Activated naive CD8-positive, alpha-beta T cell treated with anti-CD3 and anti-CD28 coated beads for 36 hours (primary cell): ENCODE measurements around the gene DDX54. TPM values are rescaled to one million over a fixed set of nuclear protein-coding genes. Genes with fewer than 3 reads are reported as not detected.

ENCODE experiments used
- DNase-seq: peaks from one replicate; pipeline ENCODE4 v3.0.0; 2021
- H3K27ac Mint-ChIP-seq: one replicate; pipeline ENCODE4 v1.8.0; 2022; ENCODE audit warnings: mild to moderate bottlenecking, moderate library complexity, mixed read lengths
- H3K27me3 Mint-ChIP-seq: one replicate; pipeline ENCODE4 v1.8.0; 2022; ENCODE audit warnings: mild to moderate bottlenecking, mixed read lengths
- H3K36me3 Mint-ChIP-seq: one replicate; pipeline ENCODE4 v1.8.0; 2021; ENCODE audit warnings: mild to moderate bottlenecking, mixed read lengths
- H3K4me1 Mint-ChIP-seq: one replicate; pipeline ENCODE4 v1.8.0; 2021; ENCODE audit warnings: mixed read lengths
- H3K4me3 Mint-ChIP-seq: one replicate; pipeline ENCODE4 v1.8.0; 2022; ENCODE audit warnings: mild to moderate bottlenecking, moderate library complexity, mixed read lengths
- H3K9me3 Mint-ChIP-seq: one replicate; pipeline ENCODE4 v1.8.0; 2022; ENCODE audit warnings: mixed read lengths
- total RNA-seq, 2 experiments: library from RNA; stranded (reverse); gene quantifications; one replicate each; pipeline ENCODE4 v1.2.3, GENCODE V29; 2021

Gene DDX54
- total RNA-seq, 2 experiments from 2014 or later, result 136 to 145 TPM

DNA sequence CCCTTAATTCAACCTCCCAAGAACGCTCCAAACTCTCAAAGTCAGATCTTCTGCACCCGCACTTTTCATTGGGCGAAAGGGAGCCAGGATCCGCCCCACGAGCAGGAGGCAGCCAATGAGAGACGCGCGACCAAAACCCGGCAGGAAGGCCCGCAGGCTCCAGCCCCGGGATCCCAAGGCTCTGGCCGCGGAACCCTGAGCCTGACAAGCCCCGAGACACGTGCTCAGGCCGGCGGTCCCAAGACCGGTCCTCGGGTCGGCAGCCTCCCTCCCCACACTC lies 438 bp downstream of the DDX54 start:
- Mint-ChIP-seq H3K4me1 (peaks cover 38% of the 10 kb centered on the region), H3K4me3 (peak overlapping the region; percentile 95), H3K27me3 (no peaks in the 10 kb centered on the region), H3K36me3 (peaks cover 28% of the 10 kb centered on the region), H3K27ac (peak overlapping the region; percentile 97), H3K9me3 (no peaks in the 10 kb centered on the region)
- peak; percentile 90 for DNase-seq

DNA sequence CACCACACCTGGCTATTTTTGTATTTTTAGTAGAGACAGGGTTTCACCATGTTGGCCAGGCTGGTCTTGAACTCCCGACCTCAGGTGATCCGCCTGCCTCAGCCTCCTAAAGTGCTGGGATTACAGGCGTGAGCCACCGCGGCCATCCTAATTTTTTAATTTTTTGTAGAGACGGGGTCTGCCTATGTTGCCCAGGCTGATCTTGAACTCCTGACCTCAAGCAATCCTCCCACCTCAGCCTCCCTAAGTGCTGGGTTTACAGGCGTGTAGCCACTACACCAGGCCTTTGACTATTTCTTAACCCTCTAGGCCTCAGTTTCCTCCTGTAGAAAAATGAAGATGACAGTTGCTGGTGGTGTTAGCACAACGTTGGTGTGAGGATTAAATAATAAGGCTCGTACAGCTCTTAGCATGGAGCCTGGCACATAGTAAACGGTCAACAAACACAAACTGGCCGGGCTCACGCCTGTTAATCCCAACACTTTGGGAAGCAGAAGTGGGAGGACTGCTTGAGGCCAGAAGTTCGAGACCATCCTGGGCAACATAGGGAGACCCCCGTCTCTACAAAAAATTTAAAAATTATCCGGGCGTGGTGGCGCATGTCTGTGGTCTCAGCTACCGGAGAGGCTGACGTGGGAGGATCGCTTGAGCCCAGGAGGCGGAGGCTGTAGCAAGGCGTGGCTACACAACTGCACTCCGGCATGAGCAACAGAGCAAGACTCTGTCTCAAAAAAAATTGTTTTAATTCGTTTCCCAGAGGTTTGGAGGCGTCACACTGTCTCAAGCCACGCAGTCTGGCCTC lies 979 bp downstream of the DDX54 start:
- Mint-ChIP-seq H3K27ac (peak overlapping the region; percentile 97), H3K27me3 (no peaks in the 10 kb centered on the region)

DNA sequence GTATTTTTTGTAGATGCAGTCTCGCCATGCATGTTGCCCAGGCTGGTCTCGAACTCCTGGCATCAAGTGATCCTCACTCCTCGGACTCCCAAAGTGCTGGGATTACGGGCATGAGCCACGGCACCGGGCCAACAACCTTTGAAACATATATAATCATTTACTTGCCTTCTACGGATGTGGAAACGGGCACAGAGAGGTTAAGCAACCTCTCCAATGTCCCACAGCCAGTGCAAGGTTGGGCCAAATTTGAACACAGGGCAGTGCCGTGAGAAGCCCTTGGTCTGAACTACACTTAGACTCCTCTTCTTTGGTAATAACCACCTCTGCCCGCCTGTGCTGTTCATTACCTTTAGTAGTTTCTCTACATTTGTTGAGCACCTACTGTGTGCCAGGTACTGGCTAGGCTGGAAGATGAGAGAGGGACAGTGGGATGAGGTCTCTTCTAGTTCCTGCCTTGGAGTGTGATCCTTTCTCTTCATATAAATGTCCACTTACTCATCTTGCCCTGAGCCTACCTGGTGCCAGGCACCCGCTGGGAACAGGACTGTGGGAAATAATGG lies 2.2 kb downstream of the DDX54 start:
- Mint-ChIP-seq H3K27ac (no peak overlapping the region), H3K36me3 (peaks cover 34% of the 10 kb centered on the region), H3K4me1 (peaks cover 35% of the 10 kb centered on the region), H3K9me3 (no peaks in the 10 kb centered on the region), H3K27me3 (no peaks in the 10 kb centered on the region), H3K4me3 (peak overlapping the region; percentile 95)
- DNase-seq, result no peak

More for the DNA sequence above, 979 bp downstream of the DDX54 start:
- Mint-ChIP-seq H3K9me3 (no peaks in the 10 kb centered on the region), H3K36me3 (peaks cover 27% of the 10 kb centered on the region), H3K4me3 (peak overlapping the region; percentile 95), H3K4me1 (peaks cover 37% of the 10 kb centered on the region)
- DNase-seq, result no peak

DNA sequence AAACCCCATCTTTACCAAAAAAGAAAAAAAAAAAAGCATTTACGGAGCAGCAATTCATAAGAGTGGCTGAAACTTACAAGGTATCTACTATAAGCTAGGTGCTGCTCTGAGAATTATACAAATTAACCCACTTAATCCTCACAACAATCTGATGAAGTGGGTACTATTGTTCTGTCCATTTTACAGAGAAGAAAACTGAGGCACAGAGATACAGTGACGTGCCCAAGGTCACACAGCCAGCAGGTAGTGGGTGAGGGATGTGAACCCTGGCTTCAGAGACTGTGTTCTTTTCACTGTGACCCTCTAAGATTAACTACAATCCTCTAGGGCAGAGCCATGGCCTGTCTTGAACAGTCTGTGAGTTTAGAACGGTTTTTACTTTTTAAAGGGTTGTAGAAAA lies 3.3 kb downstream of the DDX54 start:
- Mint-ChIP-seq H3K4me3 (no peak overlapping the region), H3K27ac (no peak overlapping the region), H3K27me3 (no peaks in the 10 kb centered on the region), H3K36me3 (peaks cover 40% of the 10 kb centered on the region), H3K9me3 (no peaks in the 10 kb centered on the region), H3K4me1 (peaks cover 29% of the 10 kb centered on the region)
- DNase-seq, result no peak

DNA sequence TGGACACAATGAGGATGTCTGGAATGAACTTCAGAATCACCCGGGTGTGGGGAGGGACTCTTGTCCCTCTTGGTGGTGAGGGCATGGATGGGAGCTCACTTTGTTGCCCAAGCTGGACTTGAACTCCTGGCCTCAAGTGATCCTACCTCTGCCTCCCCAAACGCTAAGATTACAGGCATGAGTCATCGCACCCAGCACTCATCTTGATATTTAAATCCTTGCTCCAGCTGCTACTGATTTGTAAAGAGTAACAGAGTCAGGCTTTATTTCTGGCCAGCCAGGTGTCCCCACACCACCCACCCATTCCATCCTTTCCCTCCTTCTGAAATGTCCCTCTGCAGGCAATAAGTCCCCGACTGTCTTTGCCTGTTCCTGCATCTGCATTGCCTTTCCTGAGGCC lies 4.9 kb downstream of the DDX54 start:
- Mint-ChIP-seq H3K9me3 (no peaks in the 10 kb centered on the region), H3K36me3 (peaks cover 43% of the 10 kb centered on the region), H3K27me3 (no peaks in the 10 kb centered on the region), H3K4me1 (peaks cover 19% of the 10 kb centered on the region), H3K4me3 (no peak overlapping the region), H3K27ac (no peak overlapping the region)
- no peak for DNase-seq

DNA sequence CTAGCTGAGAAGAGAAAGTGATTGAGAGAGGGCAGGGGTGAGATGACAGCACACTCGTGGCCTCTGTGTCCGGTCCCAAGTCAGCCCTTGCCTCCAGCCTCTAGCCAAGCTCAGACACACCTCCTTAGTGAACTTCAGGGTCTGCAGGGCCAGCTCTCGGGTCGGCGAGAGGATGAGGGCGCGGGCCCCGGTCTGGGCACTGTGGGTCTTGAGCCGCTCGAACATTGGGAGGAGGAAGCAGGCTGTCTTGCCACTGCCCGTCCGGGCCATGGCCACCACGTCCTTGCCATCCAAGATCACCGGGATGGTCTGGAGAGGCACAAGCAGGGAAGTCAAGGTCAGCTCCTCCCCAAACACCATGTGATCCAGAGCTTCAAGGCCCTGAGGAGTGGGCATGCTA lies 6.3 kb downstream of the DDX54 start:
- Mint-ChIP-seq H3K36me3 (peaks cover 49% of the 10 kb centered on the region), H3K27me3 (no peaks in the 10 kb centered on the region), H3K9me3 (no peaks in the 10 kb centered on the region), H3K4me3 (no peak overlapping the region), H3K27ac (no peak overlapping the region), H3K4me1 (peaks cover 19% of the 10 kb centered on the region)
- no peak for DNase-seq

DNA sequence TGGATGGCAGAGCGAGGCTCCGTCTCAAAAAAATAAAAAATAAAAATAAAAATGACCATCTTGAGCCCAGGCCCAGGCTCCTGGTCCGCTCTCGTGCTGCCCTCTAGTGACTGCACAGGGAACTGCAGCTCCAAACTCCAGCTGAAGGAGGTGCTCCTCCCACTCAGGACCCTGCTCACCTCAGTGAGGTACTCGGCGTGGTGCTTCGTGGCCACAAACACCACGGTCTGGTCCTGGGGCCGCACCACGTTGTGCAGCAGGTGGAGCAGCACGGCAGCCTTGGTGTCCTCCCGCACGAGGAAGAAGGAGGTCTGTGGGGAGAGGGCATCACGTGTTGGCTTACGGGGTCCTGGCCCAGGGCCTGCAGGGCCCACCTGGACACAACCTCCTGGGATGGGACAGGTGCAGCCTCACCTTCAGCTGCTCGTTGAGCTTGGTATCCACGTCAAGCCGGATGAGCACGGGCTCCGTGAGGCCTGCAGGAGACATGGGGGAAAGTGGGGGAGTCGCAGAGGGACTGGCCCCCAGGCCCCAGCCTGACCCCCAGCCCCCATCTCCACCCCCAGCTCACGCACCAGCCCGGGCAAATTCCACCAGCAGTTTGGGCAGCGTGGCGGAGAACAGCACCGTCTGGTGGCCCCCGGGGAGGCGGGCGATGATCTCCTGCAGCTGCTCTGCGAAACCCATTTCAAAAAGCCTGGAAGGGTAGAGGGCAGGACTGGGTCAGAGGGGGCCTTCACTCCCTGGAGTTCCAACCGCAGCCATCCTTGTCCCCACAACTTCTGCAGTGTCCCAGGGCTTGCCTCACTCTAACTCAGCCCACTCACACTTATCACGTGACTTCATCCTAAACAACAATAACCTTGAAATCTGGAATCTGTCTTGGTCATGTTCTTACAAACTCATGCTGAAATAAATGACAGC lies 10.6 kb downstream of the DDX54 start:
- Mint-ChIP-seq H3K27ac (no peak overlapping the region), H3K4me1 (no peaks in the 10 kb centered on the region), H3K36me3 (peaks cover 53% of the 10 kb centered on the region), H3K27me3 (no peaks in the 10 kb centered on the region), H3K4me3 (no peak overlapping the region), H3K9me3 (no peaks in the 10 kb centered on the region)
- DNase-seq, result peak; percentile 72

DNA sequence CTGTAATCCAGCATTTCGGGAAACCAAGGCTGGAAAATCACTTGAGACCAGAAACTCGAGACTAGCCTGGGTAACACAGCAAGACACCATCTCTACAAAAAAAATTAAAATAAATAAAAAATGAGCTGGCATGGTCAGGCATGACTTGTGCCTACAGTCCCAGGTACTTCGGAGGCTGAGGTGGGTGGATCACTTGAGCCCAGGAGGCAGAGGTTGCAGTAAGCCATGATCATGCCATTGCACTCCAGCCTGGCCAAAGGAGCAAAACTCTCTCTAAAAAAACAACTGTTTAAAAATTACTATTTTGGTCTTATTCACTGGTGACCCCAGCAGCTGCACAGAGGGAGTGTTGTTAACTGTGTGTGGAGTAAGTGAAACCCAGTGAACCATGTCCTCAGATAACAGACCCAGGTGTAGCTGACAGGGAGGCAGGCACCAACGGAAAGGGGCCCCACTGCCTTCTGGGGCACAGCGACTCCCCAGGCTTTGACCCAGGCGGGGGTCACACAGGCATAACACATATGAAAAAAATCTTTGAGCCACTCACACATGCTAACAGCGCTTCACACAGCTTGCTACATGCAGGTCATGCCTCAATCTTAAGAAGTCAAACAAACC lies 12.1 kb downstream of the DDX54 start:
- no peaks in the 10 kb centered on the region for H3K27me3 Mint-ChIP-seq
- no peak overlapping the region for H3K4me3 Mint-ChIP-seq
- peaks cover 47% of the 10 kb centered on the region for H3K36me3 Mint-ChIP-seq
- no peaks in the 10 kb centered on the region for H3K4me1 Mint-ChIP-seq
- H3K27ac Mint-ChIP-seq, result no peak overlapping the region
- no peaks in the 10 kb centered on the region for H3K9me3 Mint-ChIP-seq
- DNase-seq, result no peak

DNA sequence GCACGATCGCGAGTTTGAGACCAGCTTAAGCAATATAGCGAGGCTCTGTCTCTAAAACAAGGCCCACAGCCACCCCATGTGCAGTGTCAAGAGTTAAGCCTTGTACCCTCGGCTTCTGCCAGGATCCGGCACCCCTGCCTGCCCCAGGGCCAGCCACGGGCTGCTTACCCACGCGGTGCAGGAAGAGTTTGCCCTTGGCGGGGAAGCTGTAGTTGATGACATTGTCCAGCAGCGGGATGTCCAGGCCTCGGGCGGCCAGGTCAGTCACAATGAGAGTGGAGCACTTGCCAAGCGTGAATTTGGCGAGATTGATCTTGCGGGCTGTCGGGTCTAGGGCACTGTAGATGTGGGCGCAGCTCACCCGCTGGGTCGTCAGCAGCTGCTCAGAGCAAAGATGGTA lies 13.1 kb downstream of the DDX54 start:
- Mint-ChIP-seq H3K4me1 (no peaks in the 10 kb centered on the region), H3K36me3 (peaks cover 37% of the 10 kb centered on the region), H3K9me3 (no peaks in the 10 kb centered on the region), H3K27ac (no peak overlapping the region), H3K4me3 (no peak overlapping the region), H3K27me3 (no peaks in the 10 kb centered on the region)
- DNase-seq, result no peak

DNA sequence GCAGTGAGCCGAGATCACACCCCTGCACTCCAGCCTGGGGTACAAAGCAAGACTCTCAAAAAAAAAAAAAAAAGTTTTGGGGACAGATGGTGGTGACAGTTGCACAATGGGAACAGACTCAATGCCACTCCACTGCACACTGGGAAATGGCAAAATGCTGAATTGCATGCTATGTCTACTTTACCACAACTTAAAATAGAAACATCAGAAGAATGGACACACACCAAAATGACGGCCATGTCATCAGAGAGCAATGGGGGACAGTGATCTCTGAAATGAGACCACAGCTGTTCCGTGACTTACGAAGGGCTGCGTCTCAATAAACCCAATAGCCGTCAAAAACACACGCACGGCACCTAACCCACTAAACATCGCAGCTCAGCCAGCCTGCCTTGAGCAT lies 13.7 kb downstream of the DDX54 start:
- DNase-seq, result no peak
- Mint-ChIP-seq H3K36me3 (peaks cover 31% of the 10 kb centered on the region), H3K4me1 (no peaks in the 10 kb centered on the region), H3K27me3 (no peaks in the 10 kb centered on the region), H3K9me3 (no peaks in the 10 kb centered on the region), H3K27ac (no peak overlapping the region), H3K4me3 (no peak overlapping the region)

DNA sequence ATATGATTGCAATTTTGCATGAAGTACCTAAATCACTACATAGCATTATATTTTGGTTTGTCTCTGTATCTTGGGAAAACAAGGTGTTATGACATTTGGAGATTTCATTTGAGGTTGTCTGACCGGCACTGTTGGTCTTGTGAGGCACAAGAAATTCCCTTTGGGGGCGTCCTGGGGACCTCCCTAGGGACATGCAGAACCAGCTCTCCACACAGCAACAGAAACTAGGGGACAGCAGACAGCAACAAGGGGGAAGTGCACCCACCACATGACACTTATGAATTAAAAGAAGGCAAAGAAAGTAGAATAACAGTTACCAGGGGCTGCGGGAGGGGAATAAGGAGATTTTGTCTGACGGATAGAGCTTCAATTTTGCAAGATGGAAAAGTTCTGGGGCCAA lies 14.4 kb downstream of the DDX54 start:
- no peak overlapping the region for H3K27ac Mint-ChIP-seq
- H3K36me3 Mint-ChIP-seq, result peaks cover 28% of the 10 kb centered on the region
- no peaks in the 10 kb centered on the region for H3K9me3 Mint-ChIP-seq
- no peaks in the 10 kb centered on the region for H3K27me3 Mint-ChIP-seq
- H3K4me3 Mint-ChIP-seq, result no peak overlapping the region
- DNase-seq, result no peak
- no peaks in the 10 kb centered on the region for H3K4me1 Mint-ChIP-seq

DNA sequence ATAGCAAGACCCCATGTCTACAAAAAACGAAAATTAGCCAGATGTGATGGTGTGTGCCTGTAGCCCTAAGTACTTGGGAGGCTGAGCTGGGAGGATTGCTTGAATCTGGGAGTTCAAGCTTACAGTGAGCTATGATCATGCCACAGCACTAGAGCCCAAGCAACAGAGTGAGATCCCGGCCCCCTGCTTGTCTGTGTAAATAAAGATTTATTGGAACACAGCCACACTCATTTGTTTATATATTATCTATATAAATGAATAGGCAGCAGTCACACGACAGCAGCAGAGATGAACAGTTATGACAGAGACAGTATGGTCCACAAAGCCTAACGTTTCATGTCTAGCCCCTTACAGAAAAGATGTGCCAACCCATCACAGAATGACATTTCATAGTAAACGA lies 14.8 kb downstream of the DDX54 start:
- Mint-ChIP-seq H3K27me3 (no peaks in the 10 kb centered on the region), H3K4me3 (no peak overlapping the region), H3K4me1 (no peaks in the 10 kb centered on the region), H3K27ac (no peak overlapping the region), H3K36me3 (peaks cover 31% of the 10 kb centered on the region), H3K9me3 (no peaks in the 10 kb centered on the region)
- DNase-seq, result no peak

DNA sequence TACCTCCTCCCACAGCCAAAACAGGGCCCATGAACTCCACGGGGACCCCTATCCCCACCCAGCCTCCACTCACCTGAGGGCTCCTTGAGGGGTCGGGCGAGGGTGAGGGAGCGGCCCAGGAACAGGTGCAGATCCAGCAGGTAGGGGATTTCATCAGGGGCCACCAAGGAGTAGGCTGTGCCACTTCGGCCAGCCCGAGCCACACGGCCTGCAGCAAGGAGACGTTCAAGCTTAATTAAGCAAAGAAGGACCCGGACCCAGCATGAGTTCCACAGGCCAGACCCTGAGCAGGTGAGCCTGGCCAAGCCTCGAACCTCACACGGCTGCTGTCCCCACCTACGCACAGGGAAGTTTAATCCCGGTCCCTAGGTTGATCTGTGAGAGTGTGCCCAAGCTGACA lies 15.6 kb downstream of the DDX54 start:
- Mint-ChIP-seq H3K27me3 (no peaks in the 10 kb centered on the region), H3K36me3 (peaks cover 28% of the 10 kb centered on the region), H3K27ac (no peak overlapping the region), H3K4me3 (no peak overlapping the region), H3K4me1 (no peaks in the 10 kb centered on the region), H3K9me3 (no peaks in the 10 kb centered on the region)
- no peak for DNase-seq

DNA sequence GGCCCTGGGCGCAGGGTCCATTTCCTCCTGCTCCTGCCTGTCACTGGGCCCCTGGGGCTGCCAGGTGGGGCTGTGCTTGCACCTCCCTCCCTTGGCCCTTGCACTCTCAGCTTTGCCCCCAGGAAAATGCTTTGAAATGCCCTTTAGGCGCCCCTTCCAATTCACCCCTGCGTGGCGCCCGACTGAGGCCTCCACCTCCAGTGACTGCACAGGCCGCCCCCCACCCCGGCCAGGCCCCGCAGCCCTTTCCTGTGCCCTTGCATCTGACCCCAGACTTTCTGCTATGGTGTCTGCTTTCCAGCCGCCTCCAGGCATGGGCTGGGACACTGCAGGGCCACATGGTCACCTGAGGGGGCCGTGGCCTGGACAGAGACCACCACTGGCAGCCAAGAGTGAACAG lies 17.4 kb downstream of the DDX54 start:
- Mint-ChIP-seq H3K36me3 (peaks cover 24% of the 10 kb centered on the region), H3K9me3 (no peaks in the 10 kb centered on the region), H3K4me3 (no peak overlapping the region), H3K27ac (no peak overlapping the region), H3K27me3 (no peaks in the 10 kb centered on the region), H3K4me1 (no peaks in the 10 kb centered on the region)
- DNase-seq, result no peak
